Panc1 (cell line): Measurements from ENCODE around the gene CCK. TPM values are rescaled to one million over a fixed set of nuclear protein-coding genes. Genes with fewer than 3 reads are reported as not detected.

Experiments used
- ATAC-seq: fragments of 200-7000 bp; cut with Tn5 transposase; 2 replicates; pipeline ENCODE4 v1.9.1; 2020; ENCODE audit warnings: mild to moderate bottlenecking, moderate library complexity
- BruUV-seq: library from RNA; stranded (reverse); fragments of 400-500 nt; replicated peaks from 2 replicates; lab custom pipeline; 2021; lab: Mats Ljungman, UMichigan
- CTCF ChIA-PET: fragments of 300-600 bp; sonication (Branson Sonifier 250); formaldehyde crosslinking; loops from one replicate; lab custom pipeline; 2022; ENCODE audit warnings: antibody characterized with exemption; lab: Charles Lee
- POLR2A ChIA-PET: fragments of 300-600 bp; sonication (Branson Sonifier 250); formaldehyde crosslinking; loops from one replicate; lab custom pipeline; 2022; ENCODE audit warnings: antibody characterized with exemption; lab: Charles Lee
- DNase-seq: peaks from one replicate; pipeline ENCODE4 v3.0.0-alpha.2; 2010; ENCODE audit warnings: low read depth, low spot score
- H3K27ac ChIP-seq: 2 replicates; pipeline ENCODE4 v1.5.1; 2011; ENCODE audit warnings: mild to moderate bottlenecking, low read length, inconsistent platforms
- H3K27me3 ChIP-seq: fragments of 200-500 bp; sonication (Bioruptor generic); 2 replicates; pipeline ENCODE4 v1.6.0; 2014; ENCODE audit warnings: low read length, inconsistent platforms; ENCODE audit not compliant: control insufficient read depth, insufficient read depth
- H3K36me3 ChIP-seq: fragments of 200-500 bp; sonication (Bioruptor generic); 2 replicates; pipeline ENCODE4 v1.5.1; 2014; ENCODE audit warnings: inconsistent platforms, mild to moderate bottlenecking, low read length, moderate library complexity; ENCODE audit not compliant: control insufficient read depth, insufficient read depth
- H3K4me1 ChIP-seq: 2 replicates; pipeline ENCODE4 v1.5.1; 2011; ENCODE audit warnings: inconsistent platforms, mild to moderate bottlenecking, low read length, moderate library complexity; ENCODE audit not compliant: control insufficient read depth, insufficient read depth
- H3K4me3 ChIP-seq, 2 experiments: 2 replicates each; pipeline ENCODE4 v1.5.1; 2011 to 2012; ENCODE audit warnings: low read depth in 2 of 2, low read length in 2 of 2, mild to moderate bottlenecking in 2 of 2, inconsistent platforms in 1 of 2, moderate library complexity in 1 of 2
- H3K9me3 ChIP-seq: fragments of 200-500 bp; sonication (Bioruptor generic); 2 replicates; pipeline ENCODE4 v1.5.1; 2014; ENCODE audit warnings: low read depth, mild to moderate bottlenecking, inconsistent platforms, low read length, moderate library complexity; ENCODE audit not compliant: control insufficient read depth, insufficient read depth
- POLR2AphosphoS5 ChIP-seq: IDR thresholded peaks from 2 replicates; pipeline ENCODE4 v1.6.1; 2012; ENCODE audit warnings: mild to moderate bottlenecking, low read depth, low read length, moderate library complexity
- SIN3A ChIP-seq: IDR thresholded peaks from 2 replicates; pipeline ENCODE4 v1.6.1; 2012; ENCODE audit warnings: low read depth, mild to moderate bottlenecking, low read length, moderate library complexity, borderline replicate concordance; ENCODE audit not compliant: insufficient read depth
- TCF7L2 ChIP-seq: IDR thresholded peaks from 2 replicates; pipeline ENCODE4 v1.6.1; 2011; ENCODE audit warnings: mild to moderate bottlenecking, low read depth, low read length, inconsistent platforms
- in situ Hi-C: cut with HindIII; loops from 2 replicates; pipeline ENCODE4 v1.10.0; 2016; ENCODE audit warnings: low sequenced_read_pairs, low pct_unique_long_range_greater_than_20kb
- intact Hi-C: fragments of 100-400 bp; cut with micrococcal nuclease; formaldehyde crosslinking; loops from one replicate; pipeline ENCODE4 v1.10.0; 2022; ENCODE audit not compliant: unreplicated experiment
- total RNA-seq: library from RNA; stranded (reverse); gene quantifications from one replicate; pipeline ENCODE4 v1.2.1, GENCODE V29; 2021; ENCODE audit not compliant: unreplicated experiment
- TF ChIP-seq, protein P1 (sequence below): fragments of 450-650 bp; IDR thresholded peaks from 2 replicates; pipeline ENCODE4 v1.5.1; 2017; ENCODE audit warnings: mild to moderate bottlenecking
- TF ChIP-seq, protein P2 (sequence below), 2 experiments: IDR thresholded peaks; 2 replicates each; pipeline ENCODE4 v1.6.1; 2011 to 2012; ENCODE audit warnings: low read depth in 2 of 2, control low read depth in 1 of 2, low read length in 1 of 2, mild to moderate bottlenecking in 1 of 2, moderate library complexity in 1 of 2; ENCODE audit not compliant: insufficient read depth in 1 of 2

Gene CCK
- total RNA-seq, 1 experiment from 2014 or later = not detected

GRCh38 chr3:42308651-42309050, 42.7 kb upstream of the CCK start:
- in situ Hi-C loops (no loop called here), intact Hi-C loops (no loop called here)
- DNase-seq (no peak), ATAC-seq (no peak)
- no TSS peak for BruUV-seq
- Histone ChIP-seq H3K27me3 (no peaks in the 10 kb centered on the region), H3K4me1 (no peaks in the 10 kb centered on the region), H3K9me3 (no peaks in the 10 kb centered on the region), H3K4me3 (no peak overlapping the region), H3K36me3 (no peaks in the 10 kb centered on the region), H3K27ac (no peak overlapping the region)
- ChIA-PET CTCF (no interaction called here), POLR2A (no interaction called here)
- TF ChIP-seq, protein P1, sequence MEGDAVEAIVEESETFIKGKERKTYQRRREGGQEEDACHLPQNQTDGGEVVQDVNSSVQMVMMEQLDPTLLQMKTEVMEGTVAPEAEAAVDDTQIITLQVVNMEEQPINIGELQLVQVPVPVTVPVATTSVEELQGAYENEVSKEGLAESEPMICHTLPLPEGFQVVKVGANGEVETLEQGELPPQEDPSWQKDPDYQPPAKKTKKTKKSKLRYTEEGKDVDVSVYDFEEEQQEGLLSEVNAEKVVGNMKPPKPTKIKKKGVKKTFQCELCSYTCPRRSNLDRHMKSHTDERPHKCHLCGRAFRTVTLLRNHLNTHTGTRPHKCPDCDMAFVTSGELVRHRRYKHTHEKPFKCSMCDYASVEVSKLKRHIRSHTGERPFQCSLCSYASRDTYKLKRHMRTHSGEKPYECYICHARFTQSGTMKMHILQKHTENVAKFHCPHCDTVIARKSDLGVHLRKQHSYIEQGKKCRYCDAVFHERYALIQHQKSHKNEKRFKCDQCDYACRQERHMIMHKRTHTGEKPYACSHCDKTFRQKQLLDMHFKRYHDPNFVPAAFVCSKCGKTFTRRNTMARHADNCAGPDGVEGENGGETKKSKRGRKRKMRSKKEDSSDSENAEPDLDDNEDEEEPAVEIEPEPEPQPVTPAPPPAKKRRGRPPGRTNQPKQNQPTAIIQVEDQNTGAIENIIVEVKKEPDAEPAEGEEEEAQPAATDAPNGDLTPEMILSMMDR = no peak
- TF ChIP-seq POLR2AphosphoS5 (no peak), TCF7L2 (no peak), SIN3A (no peak)
- TF ChIP-seq, protein P2, sequence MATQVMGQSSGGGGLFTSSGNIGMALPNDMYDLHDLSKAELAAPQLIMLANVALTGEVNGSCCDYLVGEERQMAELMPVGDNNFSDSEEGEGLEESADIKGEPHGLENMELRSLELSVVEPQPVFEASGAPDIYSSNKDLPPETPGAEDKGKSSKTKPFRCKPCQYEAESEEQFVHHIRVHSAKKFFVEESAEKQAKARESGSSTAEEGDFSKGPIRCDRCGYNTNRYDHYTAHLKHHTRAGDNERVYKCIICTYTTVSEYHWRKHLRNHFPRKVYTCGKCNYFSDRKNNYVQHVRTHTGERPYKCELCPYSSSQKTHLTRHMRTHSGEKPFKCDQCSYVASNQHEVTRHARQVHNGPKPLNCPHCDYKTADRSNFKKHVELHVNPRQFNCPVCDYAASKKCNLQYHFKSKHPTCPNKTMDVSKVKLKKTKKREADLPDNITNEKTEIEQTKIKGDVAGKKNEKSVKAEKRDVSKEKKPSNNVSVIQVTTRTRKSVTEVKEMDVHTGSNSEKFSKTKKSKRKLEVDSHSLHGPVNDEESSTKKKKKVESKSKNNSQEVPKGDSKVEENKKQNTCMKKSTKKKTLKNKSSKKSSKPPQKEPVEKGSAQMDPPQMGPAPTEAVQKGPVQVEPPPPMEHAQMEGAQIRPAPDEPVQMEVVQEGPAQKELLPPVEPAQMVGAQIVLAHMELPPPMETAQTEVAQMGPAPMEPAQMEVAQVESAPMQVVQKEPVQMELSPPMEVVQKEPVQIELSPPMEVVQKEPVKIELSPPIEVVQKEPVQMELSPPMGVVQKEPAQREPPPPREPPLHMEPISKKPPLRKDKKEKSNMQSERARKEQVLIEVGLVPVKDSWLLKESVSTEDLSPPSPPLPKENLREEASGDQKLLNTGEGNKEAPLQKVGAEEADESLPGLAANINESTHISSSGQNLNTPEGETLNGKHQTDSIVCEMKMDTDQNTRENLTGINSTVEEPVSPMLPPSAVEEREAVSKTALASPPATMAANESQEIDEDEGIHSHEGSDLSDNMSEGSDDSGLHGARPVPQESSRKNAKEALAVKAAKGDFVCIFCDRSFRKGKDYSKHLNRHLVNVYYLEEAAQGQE (IDR thresholded peaks at IDR 0.05; ENCODE audit: insufficient read depth in 1 of 2, low read depth in 2 of 2, low read length in 1 of 2) = no peak

DNA sequence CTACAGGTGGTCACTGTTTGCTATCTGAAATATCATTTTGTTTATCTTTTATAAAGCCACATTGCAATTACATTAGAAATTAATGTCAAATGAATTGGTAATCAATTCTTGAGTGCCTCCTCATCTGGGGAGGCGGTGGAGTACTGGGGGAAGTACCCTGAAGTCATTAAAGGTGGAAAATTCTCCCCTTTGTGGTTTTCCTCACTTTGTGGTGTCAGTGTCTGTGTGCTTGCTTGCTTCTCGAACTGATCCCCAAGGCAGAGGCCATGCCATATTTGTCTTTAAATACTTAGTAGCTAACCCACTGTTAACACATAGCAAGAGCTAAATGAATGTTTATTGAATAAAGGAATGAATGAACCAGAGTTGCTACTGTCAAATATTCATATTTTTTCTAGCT, 40.5 kb upstream of the CCK start:
- no peaks in the 10 kb centered on the region for H3K4me1 ChIP-seq
- in situ Hi-C loops = no loop called here
- no peak for DNase-seq
- BruUV-seq = no TSS peak
- no peaks in the 10 kb centered on the region for H3K27me3 ChIP-seq
- TF ChIP-seq, protein P2 (IDR thresholded peaks at IDR 0.05; ENCODE audit: insufficient read depth in 1 of 2, low read depth in 2 of 2, low read length in 1 of 2) = no peak
- no peak for TF ChIP-seq POLR2AphosphoS5
- TF ChIP-seq, protein P1 = no peak
- TF ChIP-seq TCF7L2 = no peak
- no peak for TF ChIP-seq SIN3A
- ChIA-PET POLR2A (no interaction called here), CTCF (no interaction called here)
- H3K4me3 ChIP-seq = no peak overlapping the region
- intact Hi-C loops = no loop called here
- H3K9me3 ChIP-seq = no peaks in the 10 kb centered on the region
- H3K36me3 ChIP-seq = no peaks in the 10 kb centered on the region
- no peak for ATAC-seq
- H3K27ac ChIP-seq = no peak overlapping the region
